Measurements from ENCODE around the gene NIP7.

The NIP7 gene

DNA sequence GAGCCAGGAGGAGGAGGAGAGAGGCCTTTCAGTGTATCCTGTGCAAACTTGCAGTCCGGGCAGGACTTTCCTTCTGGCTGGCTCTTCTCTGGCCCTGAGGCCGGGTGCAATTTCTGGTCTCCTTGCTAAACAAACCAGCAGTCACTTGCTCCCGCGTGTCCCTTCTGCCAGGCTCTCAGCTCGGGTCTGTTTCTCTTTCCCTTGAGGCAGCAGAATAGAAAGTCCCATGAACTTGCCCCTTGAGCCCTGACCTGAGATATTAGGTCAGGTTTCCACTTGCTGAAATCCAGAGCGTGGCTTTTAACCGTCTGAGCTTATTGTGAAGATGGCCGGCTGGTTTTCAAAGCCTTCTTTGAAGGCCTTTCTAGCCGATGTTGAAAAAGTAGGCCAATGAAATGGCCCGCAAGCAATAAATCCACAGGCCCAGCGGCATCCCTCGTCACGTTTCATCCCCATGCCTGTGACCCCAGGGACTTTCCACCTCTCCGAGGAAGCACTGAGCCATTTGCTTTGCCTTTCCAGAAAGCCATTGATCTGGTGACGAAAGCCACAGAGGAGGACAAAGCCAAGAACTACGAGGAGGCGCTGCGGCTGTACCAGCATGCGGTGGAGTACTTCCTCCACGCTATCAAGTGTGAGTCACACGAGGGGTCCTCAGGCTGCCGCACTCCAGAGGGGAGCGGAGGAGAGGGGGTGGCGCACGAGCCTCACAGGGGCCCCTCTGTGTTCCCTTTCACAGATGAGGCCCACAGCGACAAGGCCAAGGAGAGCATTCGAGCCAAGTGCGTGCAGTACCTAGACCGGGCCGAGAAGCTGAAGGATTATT is 23.9 kb upstream of the NIP7 start:
- Histone ChIP-seq H3K4me3 (replicated peaks; ENCODE audit: low read depth, low read length) (no peak overlapping the region), H3K27me3 (replicated peaks; ENCODE audit: control insufficient read depth, insufficient read depth, low read length) (no peaks in the 10 kb centered on the region), H3K36me3 (ENCODE audit: control insufficient read depth, insufficient read depth, low read length) (peaks cover 44% of the 10 kb centered on the region)
- TF ChIP-seq, protein P1, sequence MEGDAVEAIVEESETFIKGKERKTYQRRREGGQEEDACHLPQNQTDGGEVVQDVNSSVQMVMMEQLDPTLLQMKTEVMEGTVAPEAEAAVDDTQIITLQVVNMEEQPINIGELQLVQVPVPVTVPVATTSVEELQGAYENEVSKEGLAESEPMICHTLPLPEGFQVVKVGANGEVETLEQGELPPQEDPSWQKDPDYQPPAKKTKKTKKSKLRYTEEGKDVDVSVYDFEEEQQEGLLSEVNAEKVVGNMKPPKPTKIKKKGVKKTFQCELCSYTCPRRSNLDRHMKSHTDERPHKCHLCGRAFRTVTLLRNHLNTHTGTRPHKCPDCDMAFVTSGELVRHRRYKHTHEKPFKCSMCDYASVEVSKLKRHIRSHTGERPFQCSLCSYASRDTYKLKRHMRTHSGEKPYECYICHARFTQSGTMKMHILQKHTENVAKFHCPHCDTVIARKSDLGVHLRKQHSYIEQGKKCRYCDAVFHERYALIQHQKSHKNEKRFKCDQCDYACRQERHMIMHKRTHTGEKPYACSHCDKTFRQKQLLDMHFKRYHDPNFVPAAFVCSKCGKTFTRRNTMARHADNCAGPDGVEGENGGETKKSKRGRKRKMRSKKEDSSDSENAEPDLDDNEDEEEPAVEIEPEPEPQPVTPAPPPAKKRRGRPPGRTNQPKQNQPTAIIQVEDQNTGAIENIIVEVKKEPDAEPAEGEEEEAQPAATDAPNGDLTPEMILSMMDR (IDR thresholded peaks at IDR 0.05; ENCODE audit: insufficient read depth, low read length, poor library complexity, severe bottlenecking): no peak
- no peak for DNase-seq (ENCODE audit: extremely low read depth, insufficient read length)

DNA sequence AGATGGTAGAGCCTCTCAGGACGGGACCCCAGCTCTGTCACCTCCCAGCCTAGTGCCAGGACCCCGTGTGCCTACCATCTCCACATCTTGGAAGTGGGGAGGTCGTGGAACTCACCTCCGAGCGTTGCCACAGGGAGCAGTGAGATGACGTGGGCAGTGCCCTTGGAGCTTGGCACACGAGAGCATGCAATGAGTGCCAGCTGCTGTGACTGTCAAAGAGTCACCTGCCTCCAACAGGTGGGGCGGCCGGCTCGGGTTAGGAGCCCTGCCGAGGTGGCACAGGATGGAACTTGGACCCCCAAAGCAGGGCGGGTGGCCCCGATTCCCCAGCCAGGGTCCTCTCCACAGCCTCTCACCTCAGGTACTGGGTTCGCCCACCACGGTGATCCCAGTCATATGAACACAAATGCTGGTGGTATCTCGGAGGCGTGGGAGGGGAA is 23.0 kb upstream of the NIP7 start:
- Histone ChIP-seq H3K27me3 (replicated peaks; ENCODE audit: control insufficient read depth, insufficient read depth, low read length) (no peaks in the 10 kb centered on the region), H3K4me3 (replicated peaks; ENCODE audit: low read depth, low read length) (no peak overlapping the region), H3K36me3 (ENCODE audit: control insufficient read depth, insufficient read depth, low read length) (peaks cover 51% of the 10 kb centered on the region)
- DNase-seq (ENCODE audit: extremely low read depth, insufficient read length): no peak
- TF ChIP-seq, protein P1 (IDR thresholded peaks at IDR 0.05; ENCODE audit: insufficient read depth, low read length, poor library complexity, severe bottlenecking): no peak

DNA sequence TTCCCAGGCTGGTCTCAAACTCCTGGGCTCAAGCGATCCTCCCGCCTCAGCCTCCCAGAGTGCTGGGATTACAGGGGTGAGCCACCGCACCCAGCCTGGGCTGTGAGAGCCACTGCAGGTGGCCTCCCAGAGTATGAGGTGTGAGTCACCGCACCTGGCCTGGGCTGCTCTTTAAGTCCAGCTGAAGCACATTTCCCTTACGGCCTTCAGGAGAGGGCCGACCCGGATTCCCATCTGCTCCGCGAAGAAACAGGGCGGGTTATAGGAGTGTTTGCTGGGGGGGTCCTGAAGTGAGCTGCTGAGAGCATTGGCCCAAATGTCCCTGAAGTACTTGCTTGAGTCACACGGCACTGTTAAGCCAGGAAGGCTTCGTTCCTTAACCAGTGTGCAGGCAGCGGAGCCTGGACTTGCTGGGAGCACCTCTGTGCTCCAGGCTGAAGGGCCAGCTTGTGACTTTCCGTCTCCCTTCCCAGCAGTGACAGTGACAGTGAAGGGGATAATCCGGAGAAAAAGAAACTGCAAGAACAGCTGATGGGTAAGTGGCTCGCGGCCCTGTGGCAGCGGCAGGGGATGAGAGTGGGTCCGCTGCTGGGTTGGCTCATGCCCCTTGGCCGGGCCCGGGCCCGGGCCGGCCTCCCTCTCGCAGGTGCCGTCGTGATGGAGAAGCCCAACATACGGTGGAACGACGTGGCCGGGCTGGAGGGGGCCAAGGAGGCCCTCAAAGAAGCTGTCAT is 21.2 kb upstream of the NIP7 start:
- TF ChIP-seq, protein P1 (IDR thresholded peaks at IDR 0.05; ENCODE audit: insufficient read depth, low read length, poor library complexity, severe bottlenecking): no peak
- peaks cover 63% of the 10 kb centered on the region for H3K36me3 ChIP-seq (ENCODE audit: control insufficient read depth, insufficient read depth, low read length)
- H3K4me3 ChIP-seq (replicated peaks; ENCODE audit: low read depth, low read length): no peak overlapping the region
- no peaks in the 10 kb centered on the region for H3K27me3 ChIP-seq (replicated peaks; ENCODE audit: control insufficient read depth, insufficient read depth, low read length)
- no peak for DNase-seq (ENCODE audit: extremely low read depth, insufficient read length)

DNA sequence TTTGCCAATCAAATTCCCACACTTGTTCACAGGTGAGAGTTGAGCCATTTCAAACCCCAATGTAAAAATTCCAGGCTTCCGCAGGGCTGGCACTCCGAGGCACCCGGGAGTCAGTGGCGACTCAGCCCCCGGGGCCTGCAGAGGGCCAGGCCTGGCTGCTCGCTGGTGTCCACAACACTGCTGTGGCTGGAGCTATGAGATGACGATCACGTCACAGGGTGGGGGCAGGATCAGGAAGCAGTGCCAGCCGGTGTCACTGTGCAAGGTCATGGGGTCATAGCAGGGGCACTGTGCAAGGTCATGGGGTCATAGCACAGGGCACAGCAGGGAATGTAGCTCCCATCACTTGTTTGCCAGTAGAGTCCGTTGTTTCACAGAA is 20.7 kb upstream of the NIP7 start:
- H3K36me3 ChIP-seq (ENCODE audit: control insufficient read depth, insufficient read depth, low read length): peaks cover 65% of the 10 kb centered on the region
- TF ChIP-seq, protein P1 (IDR thresholded peaks at IDR 0.05; ENCODE audit: insufficient read depth, low read length, poor library complexity, severe bottlenecking): no peak
- no peaks in the 10 kb centered on the region for H3K27me3 ChIP-seq (replicated peaks; ENCODE audit: control insufficient read depth, insufficient read depth, low read length)
- DNase-seq (ENCODE audit: extremely low read depth, insufficient read length): no peak
- no peak overlapping the region for H3K4me3 ChIP-seq (replicated peaks; ENCODE audit: low read depth, low read length)

DNA sequence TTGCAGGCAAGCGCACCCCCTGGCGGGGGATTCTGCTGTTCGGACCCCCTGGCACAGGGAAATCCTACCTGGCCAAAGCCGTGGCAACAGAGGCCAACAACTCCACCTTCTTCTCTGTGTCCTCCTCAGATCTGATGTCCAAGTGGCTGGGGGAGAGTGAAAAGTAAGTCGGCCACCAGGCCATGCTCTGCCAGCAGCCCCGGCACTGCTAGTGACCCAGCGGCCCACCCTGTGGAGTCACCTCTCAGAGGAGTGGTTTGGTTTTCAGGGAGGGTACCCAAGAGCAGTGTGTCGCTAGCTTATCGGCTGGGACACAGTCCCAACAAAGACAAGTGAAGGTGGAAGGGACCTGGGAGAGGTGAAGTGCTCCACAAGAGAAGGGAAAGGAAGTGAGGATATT is 20.2 kb upstream of the NIP7 start:
- no peak for DNase-seq (ENCODE audit: extremely low read depth, insufficient read length)
- H3K36me3 ChIP-seq (ENCODE audit: control insufficient read depth, insufficient read depth, low read length): peaks cover 68% of the 10 kb centered on the region
- TF ChIP-seq, protein P1 (IDR thresholded peaks at IDR 0.05; ENCODE audit: insufficient read depth, low read length, poor library complexity, severe bottlenecking): no peak
- no peaks in the 10 kb centered on the region for H3K27me3 ChIP-seq (replicated peaks; ENCODE audit: control insufficient read depth, insufficient read depth, low read length)
- no peak overlapping the region for H3K4me3 ChIP-seq (replicated peaks; ENCODE audit: low read depth, low read length)

Measured in GM06990 (cell line).